ENCODE measurements around the gene TWSG1. TPM values are rescaled to one million over a fixed set of nuclear protein-coding genes. Genes with fewer than 3 reads are reported as not detected.
"Not testable (repeated sequence)": the region's sequence is repeated elsewhere in the genome, so short reads cannot be mapped to it uniquely, and the experiment has no call there.

TWSG1 gene
- total RNA-seq, 1 donor from 2014 or later = 45.4 TPM

DNA sequence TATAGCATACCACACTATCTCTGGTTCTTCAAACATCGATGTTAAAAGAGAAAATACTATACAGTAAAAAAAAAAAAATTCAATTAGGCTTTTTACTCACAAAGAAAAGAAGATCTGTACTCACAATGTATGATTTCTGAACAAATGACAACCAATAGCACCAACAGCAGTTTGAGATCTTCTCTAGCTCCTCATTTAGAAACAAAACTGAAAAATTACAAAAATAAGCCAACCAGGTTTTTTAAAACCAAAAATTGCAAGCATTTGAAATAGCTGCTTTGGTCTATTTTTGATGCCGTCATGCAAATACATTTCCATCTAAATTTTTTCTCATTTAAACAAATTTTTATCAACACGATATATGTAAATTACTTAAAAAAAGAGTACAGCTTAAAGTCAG is 106.5 kb downstream of the TWSG1 start:
- TF ChIP-seq POLR2A (IDR thresholded peaks at IDR 0.05) = no peak
- TF ChIP-seq POLR2AphosphoS5 (IDR thresholded peaks at IDR 0.05; ENCODE audit: insufficient read depth in 1 of 2, low read depth in 1 of 2) = no peak
- TF ChIP-seq, protein P1, sequence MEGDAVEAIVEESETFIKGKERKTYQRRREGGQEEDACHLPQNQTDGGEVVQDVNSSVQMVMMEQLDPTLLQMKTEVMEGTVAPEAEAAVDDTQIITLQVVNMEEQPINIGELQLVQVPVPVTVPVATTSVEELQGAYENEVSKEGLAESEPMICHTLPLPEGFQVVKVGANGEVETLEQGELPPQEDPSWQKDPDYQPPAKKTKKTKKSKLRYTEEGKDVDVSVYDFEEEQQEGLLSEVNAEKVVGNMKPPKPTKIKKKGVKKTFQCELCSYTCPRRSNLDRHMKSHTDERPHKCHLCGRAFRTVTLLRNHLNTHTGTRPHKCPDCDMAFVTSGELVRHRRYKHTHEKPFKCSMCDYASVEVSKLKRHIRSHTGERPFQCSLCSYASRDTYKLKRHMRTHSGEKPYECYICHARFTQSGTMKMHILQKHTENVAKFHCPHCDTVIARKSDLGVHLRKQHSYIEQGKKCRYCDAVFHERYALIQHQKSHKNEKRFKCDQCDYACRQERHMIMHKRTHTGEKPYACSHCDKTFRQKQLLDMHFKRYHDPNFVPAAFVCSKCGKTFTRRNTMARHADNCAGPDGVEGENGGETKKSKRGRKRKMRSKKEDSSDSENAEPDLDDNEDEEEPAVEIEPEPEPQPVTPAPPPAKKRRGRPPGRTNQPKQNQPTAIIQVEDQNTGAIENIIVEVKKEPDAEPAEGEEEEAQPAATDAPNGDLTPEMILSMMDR (IDR thresholded peaks at IDR 0.05) = no peak
- Histone ChIP-seq H3K9me3 (no peaks in the 10 kb centered on the region), H3K4me3 (no peak overlapping the region), H3K27ac (no peak overlapping the region), H3K4me1 (no peaks in the 10 kb centered on the region), H3K36me3 (no peaks in the 10 kb centered on the region), H3K27me3 (no peaks in the 10 kb centered on the region)
- DNase-seq (ENCODE audit: extremely low spot score in 2 of 2) = no peak
- intact Hi-C loops (cut with DNase I) = no loop called here

DNA sequence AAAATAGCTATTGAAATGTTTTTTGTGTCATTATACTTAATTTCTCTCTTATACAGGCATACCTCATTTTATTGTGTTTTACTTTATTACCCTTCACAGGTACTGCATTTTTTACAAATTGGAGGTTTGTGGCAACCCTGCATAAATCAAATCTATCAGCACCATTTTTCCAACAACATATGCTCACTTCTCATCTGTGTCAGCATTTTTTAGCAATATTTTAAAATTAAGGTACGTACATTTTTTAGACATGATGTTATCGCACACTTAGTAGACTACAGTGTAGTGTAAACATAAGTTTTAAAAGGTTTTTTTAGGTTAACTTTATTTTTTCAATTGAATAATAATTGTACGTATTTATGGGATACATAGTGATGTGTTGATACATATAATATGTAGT is 110.0 kb downstream of the TWSG1 start:
- no peaks in the 10 kb centered on the region for H3K36me3 ChIP-seq
- no peak overlapping the region for H3K27ac ChIP-seq
- no peak for DNase-seq (ENCODE audit: extremely low spot score in 2 of 2)
- H3K27me3 ChIP-seq = no peaks in the 10 kb centered on the region
- intact Hi-C loops (cut with DNase I) = no loop called here
- TF ChIP-seq POLR2AphosphoS5 (IDR thresholded peaks at IDR 0.05; ENCODE audit: insufficient read depth in 1 of 2, low read depth in 1 of 2) (no peak), POLR2A (IDR thresholded peaks at IDR 0.05) (no peak)
- TF ChIP-seq, protein P1 (IDR thresholded peaks at IDR 0.05) = no peak
- H3K9me3 ChIP-seq = peaks cover 7% of the 10 kb centered on the region
- H3K4me3 ChIP-seq = no peak overlapping the region
- H3K4me1 ChIP-seq = no peaks in the 10 kb centered on the region

DNA sequence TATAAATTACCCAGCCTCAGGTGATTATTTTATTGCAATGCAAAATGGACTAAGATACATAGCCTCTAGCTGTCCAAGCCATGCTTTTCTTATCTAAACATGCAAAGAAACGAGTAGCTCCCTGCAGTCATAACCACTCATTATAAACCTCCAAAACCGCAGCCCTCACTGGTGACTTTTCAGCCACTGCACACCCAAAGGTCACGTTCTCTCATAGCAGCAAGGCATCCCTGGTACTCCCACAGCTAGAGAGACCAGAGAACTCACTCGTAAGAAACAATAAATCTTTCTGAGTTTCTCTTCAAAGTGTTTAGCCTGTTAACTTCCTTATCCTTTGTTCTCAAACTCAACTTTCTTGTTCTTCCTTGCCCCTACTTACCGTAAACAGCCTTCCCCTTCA is 112.3 kb downstream of the TWSG1 start:
- TF ChIP-seq POLR2AphosphoS5 (IDR thresholded peaks at IDR 0.05; ENCODE audit: insufficient read depth in 1 of 2, low read depth in 1 of 2) (no peak), POLR2A (IDR thresholded peaks at IDR 0.05) (no peak)
- TF ChIP-seq, protein P1 (IDR thresholded peaks at IDR 0.05) = no peak
- Histone ChIP-seq H3K9me3 (peaks cover 7% of the 10 kb centered on the region), H3K4me1 (no peaks in the 10 kb centered on the region), H3K27me3 (no peaks in the 10 kb centered on the region), H3K36me3 (no peaks in the 10 kb centered on the region), H3K4me3 (no peak overlapping the region), H3K27ac (no peak overlapping the region)
- intact Hi-C loops (cut with DNase I) = no loop called here
- no peak for DNase-seq (ENCODE audit: extremely low spot score in 2 of 2)

DNA sequence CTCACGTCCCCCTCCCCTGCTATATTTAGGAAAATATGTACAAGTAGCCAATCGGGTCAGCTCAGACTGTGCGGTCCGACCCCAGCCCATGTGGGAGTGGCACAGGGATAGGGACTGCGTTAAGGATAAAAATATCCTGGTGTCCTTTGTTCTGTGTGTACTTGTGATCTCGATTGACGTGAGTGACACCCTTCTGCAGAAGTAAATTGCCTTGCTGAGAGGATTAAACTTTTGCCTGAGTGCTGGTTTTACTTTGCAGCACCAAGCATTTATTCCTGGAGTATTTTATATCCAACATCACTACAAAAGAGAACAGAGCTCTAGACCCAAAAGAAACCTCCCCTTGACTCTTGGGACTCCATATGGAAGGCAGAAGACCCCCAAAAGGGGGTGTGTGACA is 112.8 kb downstream of the TWSG1 start:
- no peaks in the 10 kb centered on the region for H3K36me3 ChIP-seq
- H3K27me3 ChIP-seq = no peaks in the 10 kb centered on the region
- intact Hi-C loops (cut with DNase I) = no loop called here
- H3K9me3 ChIP-seq = peaks cover 7% of the 10 kb centered on the region
- H3K4me3 ChIP-seq = no peak overlapping the region
- DNase-seq (ENCODE audit: extremely low spot score in 2 of 2) = no peak
- H3K4me1 ChIP-seq = no peaks in the 10 kb centered on the region
- TF ChIP-seq, protein P1 (IDR thresholded peaks at IDR 0.05) = no peak
- TF ChIP-seq POLR2A (IDR thresholded peaks at IDR 0.05) (no peak), POLR2AphosphoS5 (IDR thresholded peaks at IDR 0.05; ENCODE audit: insufficient read depth in 1 of 2, low read depth in 1 of 2) (no peak)
- no peak overlapping the region for H3K27ac ChIP-seq

DNA sequence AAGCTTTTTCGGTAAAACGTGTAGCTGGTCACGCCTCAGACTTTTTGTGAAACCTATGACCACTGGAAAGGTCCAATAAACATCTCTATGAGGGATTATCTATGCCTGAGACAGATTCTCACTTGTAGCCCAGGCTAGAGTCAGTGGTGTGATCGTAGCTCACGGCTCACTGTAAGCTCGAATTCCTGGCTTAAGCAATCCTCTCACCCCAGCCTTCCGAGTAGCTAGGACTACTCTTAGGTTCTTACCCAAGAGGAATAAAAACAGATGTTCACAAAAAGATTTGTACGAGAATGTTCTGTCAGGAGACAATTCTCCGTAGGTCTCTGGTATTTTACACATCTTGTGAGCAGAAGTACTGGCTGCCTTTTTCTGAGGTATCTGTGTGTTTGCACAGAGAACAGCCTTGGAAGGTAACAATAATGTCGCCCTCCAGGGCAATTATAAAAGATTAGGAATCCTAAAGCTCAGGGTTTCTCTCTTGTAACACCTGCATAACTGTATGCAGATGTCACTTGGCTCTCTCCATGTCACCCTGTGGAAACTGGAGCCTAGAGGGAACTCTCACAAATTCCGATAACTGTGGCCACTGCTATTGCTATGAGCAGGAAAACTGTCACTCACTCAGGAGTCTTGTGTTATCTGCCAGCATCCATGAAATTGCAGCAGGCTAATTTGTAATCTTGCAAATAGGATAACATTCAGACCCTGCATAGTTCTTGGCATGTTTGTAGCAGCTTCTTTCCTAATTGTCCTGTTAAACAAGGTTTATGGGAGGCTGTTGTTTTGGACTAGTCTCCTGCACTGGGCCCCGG is 115.2 kb downstream of the TWSG1 start:
- no peak for DNase-seq (ENCODE audit: extremely low spot score in 2 of 2)
- TF ChIP-seq, protein P1 (IDR thresholded peaks at IDR 0.05) = no peak
- TF ChIP-seq POLR2AphosphoS5 (IDR thresholded peaks at IDR 0.05; ENCODE audit: insufficient read depth in 1 of 2, low read depth in 1 of 2) (no peak), POLR2A (IDR thresholded peaks at IDR 0.05) (no peak)
- H3K4me3 ChIP-seq = no peak overlapping the region
- no peaks in the 10 kb centered on the region for H3K36me3 ChIP-seq
- no peaks in the 10 kb centered on the region for H3K27me3 ChIP-seq
- H3K27ac ChIP-seq = no peak overlapping the region
- H3K9me3 ChIP-seq = peaks cover 7% of the 10 kb centered on the region
- no peaks in the 10 kb centered on the region for H3K4me1 ChIP-seq
- intact Hi-C loops (cut with DNase I) = no loop called here

DNA sequence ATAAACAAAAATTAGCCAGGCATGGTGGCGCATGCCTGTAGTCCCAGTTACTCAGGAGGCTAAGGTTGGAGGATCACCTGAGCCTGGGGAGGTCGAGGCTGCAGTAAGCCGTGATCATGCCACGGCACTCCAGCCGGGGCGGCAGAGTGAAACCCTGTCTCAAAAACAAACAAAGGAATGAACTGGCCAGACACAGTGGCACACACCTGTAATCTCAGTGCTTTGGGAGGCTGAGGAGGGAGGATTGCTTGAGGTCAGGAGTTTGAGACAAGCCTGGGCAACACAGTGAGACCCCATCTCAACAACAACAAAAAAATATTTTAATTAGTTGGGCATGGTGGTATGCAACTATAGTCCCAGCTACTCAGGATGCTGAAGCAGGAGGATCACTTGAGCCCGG is 116.3 kb downstream of the TWSG1 start:
- H3K9me3 ChIP-seq; DNase-seq (ENCODE audit: extremely low spot score in 2 of 2); H3K4me1 ChIP-seq; H3K27ac ChIP-seq; H3K36me3 ChIP-seq; H3K27me3 ChIP-seq; intact Hi-C loops (cut with DNase I); H3K4me3 ChIP-seq: not testable (repeated sequence)

All from vagina (tissue), 2 donors.